IMR-90 (cell line): ENCODE results near the gene IFITM10.

Experiments
- CTCF ChIP-seq: conservative IDR thresholded peaks from 2 replicates; pipeline ENCODE4 v1.5.1; 2012; ENCODE audit warnings: mild to moderate bottlenecking, low read depth, low read length, improper control_type of control experiment
- POLR2A ChIP-seq: IDR thresholded peaks from 2 replicates; pipeline ENCODE4 v1.6.1; 2012; ENCODE audit warnings: mild to moderate bottlenecking, low read depth, low read length

GRCh38 chr11:1776331-1776851, 26.0 kb upstream of the IFITM10 start:
- no peak for TF ChIP-seq CTCF
- TF ChIP-seq POLR2A, result no peak
